Glomerular visceral epithelial cell (primary cell): Measurements from ENCODE around the gene GALNT2.

Experiments used
- DNase-seq: peaks from one replicate; pipeline ENCODE4 v3.0.0-alpha.2; 2016; ENCODE audit errors: extremely low spot score

The GALNT2 gene

DNA sequence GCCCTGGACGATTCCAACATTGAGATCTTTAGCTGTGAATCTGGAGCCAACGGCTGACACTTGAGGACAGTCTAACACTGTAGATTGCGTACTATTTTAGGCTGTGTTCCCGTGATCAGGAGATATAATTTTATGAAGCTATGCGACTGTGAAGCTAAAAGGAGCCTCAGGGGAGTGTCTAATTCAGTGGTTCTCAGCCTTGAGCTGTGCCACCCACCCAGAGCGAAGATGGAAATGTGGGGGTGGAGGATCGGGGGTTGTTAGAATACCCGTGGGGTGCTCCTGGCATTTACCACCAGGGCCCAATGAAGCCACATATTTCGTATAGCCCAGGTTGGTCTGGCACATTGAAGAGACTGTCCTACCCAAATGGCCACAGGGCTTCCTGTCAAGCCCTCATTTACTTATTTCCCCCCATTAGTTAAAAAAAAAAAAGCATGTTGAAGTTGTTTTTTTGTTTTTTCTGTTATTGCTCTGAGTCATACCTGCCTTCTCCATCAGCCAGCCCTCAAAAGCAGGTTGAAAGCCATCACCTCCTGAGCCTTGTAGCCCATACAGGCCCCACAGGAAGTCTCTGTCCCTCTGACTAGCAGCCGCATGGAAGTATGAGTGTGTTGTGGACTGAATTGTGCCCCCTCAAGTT, 141.7 kb downstream of the GALNT2 start:
- DNase-seq = no peak

DNA sequence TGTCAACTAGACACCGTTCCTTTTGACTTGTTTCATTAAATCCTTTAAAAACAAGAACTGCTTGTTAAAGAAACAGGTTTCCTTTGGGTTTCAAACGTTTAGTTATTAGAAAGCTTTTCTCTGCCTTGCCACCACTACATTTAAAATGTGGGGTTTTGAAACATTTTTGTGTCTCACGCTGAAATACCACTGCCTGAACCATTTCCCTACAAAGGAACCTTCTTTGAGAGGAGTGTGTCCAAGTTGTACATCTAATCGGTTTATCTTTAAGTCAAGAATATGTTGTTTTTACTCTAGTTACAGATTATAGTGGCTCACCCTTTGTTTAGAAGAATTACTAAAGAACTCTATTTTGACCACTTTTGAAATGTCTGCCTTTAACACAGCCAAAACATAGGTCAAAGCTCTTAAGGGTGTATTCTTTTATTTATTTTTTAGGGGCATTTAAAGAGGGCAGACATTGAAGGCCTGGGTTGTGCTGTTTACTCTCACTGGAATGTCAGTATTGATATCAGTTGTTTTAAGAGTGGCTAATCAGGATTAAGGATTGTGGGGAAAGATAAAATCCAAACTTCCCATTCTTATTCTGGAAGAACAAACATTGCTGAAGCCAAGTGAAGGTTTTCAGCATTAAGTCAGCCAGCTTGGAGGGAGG, 143.4 kb downstream of the GALNT2 start:
- DNase-seq = no peak

DNA sequence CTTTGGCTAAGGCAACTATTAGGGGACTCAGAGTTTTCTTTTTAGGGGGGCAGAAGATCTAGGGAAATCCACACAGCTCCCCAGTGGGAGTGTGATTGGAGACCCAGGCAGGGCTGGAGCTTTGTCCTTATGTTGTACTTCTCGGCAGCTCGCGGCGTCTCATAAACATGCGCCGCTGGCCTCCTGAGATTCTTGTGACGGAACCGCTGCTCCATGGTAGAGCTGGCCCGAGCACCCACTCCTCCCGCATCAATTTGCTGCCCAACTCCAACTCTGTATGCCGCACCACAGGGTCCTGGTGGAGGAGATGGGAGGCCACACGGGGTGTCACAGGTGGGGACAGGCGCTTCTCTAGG, 143.9 kb downstream of the GALNT2 start:
- DNase-seq = no peak

DNA sequence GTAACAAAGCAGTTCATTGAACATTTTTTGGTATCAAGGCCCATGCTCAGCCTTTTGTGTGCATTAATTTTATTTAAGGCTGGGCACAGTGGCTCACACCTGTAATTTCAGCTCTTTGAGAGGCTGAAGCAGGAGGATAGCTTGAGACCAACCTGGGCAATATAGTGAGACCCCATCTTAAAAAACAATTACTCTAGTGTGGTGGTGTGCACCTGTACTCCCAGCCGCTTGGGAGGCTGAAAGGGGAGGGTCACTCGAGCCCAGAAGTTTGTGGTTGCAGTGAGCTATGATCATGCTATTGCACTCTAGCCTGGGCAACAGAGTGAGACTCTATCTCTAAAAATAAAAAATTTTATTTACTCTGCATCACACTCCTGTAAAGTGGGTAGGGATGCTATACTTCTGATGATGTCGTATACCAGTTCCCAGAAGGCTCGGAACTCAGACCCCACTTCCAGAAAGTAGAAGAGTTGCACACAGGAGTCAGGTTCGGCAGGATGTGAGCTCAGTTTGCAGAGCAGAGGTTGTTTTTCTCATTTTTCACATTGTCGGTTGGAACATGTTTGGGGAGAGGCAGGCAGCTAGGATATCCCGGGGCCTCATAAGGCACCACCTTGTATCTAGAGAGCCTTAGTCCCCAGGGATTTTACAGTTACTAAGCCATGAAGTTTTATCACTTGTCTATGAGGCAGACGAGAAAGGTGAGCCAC, 144.6 kb downstream of the GALNT2 start:
- no peak for DNase-seq

DNA sequence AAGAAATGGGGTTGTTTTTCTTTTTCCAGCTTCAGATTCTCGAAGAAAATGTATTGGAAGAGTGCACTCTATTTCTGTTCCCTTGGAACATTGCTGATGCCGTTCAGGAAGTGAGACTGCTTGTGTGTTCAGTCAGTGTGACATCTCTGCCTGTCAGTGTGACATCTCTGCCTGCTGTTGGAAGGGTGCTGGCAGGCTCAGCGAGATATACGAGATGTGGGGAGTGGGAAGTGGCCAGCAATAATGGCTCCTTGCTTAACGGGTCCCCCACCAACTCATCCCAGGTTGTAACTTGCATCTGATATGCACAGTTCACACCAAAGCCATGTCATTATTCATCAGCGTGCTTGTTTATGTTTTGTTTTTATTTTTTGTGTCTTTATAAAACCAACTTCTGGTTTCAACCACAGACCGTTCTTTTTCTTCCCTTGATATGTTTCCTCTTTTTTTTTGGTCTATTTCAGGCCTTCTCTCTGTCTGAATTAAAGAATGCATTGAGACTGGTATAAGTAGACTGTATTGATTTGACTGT, 145.4 kb downstream of the GALNT2 start:
- DNase-seq = no peak

DNA sequence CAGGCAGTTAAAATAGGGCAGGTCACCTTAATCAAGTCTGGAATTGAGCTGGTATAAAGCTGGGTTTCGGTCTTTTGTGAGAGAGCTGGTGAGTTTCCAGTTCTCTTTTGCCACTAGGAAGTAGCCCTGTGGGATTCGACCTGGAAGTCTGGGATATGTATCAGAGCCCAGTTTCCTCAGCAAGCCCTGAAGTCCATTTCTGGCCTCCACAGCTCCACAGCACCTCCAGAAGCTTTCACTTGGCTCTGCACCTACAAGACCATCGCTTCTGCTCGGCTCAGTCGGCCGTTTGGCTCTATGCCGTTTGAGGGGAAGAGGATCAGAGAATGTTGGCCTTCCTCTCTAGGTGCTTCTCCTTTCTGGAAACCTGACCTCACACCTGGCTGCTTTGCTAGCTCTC, 148.0 kb downstream of the GALNT2 start:
- DNase-seq = peak; percentile 22

DNA sequence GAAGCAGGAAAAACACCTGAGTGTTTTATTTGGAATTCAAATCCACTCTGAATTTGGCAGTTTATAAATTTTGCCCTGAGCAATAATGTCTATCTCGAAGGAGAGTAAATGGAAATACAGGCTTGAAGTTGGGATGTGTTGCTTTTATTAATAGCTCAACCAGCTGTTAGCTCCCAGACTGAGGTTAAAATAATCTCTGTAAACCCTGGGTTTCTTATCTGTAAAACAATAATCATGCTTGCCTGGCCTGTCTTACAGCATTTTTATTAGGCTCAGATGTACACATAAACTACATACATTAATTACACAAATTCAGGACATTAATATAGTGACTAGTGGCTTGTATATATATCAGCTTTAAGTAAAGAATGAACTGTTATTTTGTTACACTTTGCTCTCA, 148.5 kb downstream of the GALNT2 start:
- no peak for DNase-seq

DNA sequence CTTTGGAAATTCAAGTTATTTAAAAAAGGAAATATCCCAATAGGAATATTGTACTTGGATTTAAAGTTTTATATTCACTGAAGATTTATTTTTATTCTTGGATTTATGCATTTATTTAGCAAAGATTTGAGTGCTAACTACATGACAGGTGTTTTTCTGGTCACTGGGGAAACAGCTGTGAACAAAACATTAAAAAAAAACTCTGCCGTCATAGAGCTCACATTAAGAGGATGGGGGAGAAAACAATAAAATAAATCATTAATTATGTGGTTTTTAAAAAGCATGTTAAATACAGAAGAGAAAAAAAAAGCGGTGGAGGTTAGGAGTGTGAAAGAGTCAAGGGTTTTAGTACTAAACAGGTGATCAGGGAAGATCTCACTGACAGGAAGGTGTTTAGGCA, 149.9 kb downstream of the GALNT2 start:
- no peak for DNase-seq

DNA sequence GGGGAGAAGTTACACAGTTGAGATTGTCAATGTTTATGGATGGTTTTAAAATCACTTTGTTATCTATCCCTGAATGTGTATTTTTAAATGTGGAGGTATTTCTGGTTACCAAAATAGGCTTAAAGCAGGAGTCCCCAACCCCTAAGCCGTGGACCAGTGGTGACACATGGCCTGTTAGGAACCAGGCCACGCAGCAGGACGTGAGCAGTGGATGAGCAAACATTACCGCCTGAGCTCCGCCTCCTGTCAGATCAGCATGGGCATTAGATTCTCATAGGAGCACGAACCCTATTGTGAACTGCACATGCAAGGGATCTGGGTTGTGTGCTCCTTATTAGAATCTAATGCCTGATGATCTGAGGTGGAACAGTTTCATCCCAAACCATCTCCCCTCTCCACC, 151.6 kb downstream of the GALNT2 start:
- DNase-seq = no peak

DNA sequence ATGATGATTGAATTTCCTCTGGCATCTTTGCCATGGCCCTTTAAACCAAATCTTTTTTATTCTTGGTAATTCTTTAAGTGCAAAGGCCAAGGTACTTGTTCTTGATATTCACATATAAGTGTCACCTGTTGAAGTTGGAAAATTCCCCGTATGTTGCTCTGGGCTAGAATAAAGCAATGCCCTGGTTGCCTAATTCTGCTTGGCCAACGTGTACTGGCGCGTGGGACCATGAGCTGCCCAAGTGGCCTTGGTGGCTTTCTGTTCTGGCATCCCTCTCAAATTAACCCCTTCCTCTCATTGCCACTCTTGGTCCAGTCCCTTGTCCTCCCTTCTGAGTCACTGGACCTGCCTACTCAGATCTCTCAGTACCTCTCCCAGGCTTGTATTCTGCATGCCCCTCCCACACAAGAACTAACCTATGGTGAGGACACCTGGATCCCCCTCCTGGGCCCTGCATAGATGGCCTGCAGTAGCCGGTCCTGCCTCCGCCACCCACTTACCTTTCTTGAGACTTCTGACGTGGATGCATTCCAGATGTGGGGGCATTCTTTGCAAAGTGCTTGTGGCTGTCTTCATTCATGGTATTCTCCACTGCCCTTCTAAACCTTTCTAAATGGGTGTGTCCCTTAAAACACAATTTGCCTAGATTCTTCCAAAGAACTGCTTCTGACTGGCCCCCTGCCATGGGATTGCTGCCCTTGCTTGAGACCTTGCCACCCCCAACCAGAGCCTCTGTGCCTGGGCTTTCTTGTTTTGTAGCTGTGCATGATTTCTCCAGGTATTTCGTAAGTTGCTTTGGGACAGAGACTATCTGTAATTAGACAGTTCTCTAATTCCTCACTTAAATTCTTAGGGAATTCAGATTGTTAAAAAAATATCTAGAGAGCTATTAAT, 152.4 kb downstream of the GALNT2 start:
- DNase-seq = no peak

DNA sequence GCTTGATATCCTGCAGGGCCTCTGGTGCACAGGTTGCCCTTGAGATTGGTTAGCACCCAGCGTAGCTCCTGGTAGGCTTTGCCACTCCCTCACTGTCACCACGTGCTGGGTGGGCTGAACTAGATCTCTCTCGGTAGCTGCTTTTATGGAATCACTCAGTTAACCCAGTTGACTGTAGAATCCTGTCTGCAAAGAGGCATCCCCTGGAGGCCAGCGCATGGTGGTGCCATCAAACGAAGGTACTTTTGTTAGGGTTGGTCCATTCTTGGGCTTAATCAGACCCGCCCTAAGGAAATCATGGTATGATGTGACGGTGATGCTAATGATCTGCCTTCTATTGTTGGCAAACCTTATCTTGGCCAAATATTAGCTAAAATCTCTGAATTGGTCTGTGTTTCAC, 153.4 kb downstream of the GALNT2 start:
- DNase-seq = no peak

DNA sequence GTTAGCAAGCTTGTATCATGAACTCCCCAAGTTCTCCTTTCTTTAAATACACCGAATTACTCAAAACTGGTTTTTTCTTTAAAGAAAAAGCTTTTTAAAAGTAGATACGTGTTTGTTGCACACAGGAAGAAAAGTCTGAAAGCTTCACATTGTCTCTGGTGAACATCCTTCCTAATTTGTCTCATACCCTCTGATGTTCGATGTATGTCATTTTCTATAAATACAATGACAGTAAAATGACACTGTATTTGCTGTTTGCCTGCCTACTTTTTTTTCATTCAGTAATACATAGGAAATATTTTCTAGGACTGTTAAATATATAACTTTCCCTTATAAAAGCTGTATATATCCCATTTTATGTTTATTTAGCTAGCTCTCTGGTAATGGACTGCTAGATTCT, 153.9 kb downstream of the GALNT2 start:
- no peak for DNase-seq

DNA sequence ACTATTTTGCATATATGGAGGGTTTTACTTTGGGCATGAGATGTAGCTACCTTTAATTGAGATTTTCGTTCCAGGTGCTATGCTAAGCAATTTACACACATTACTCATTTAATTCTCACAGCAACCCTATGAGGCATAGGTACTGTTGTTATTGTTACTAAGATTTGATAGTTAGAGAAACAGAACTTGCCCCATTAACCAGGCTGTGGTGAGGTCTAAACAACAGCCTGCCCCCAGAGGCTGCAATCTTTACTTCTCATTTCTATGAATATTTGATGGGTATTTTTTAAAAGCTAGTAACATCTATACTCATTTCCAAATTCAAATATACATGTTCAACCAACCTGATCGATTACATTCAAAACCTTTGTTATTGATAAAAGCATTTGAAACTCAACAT, 155.6 kb downstream of the GALNT2 start:
- no peak for DNase-seq

DNA sequence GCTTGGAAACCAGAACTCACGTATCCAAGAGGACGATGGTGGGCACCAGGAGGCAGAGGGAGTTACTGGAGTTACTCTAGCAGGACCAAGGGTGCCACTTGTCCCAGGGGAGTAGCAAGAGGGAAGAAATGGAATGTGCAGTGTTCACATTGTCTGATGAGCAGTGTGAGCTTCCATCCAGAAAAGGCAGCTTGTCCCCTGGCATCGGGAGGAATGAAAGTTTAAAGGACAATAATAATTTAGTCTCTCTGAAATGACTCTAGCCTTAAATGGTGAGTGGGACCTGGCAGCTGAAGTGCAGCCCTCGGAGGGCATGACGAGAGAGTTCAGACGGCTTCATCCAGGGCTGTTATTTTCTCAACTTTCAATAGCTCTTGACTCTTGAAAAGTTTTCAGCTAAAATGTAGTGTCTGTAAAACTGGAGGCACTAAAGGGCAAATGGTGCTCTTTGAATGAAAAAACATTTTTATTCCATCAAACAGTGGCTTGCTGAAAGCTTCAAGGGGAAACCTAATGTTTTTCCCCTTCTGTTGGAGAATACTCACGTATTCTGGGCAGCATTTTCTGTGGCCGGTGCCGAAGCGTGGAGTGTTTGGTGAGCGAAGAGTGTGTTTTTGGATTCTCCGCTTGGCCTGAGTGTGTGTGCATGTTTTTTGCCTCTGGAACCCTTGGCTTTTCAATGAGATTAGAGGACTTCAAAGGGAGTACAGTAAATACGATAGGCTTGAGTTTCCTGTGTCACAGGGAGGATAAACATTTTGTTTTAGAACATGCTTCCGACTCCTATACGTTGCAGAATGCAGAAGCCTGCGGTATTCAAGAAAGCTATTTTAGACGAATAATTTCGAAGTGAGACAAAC, 157.3 kb downstream of the GALNT2 start:
- no peak for DNase-seq

DNA sequence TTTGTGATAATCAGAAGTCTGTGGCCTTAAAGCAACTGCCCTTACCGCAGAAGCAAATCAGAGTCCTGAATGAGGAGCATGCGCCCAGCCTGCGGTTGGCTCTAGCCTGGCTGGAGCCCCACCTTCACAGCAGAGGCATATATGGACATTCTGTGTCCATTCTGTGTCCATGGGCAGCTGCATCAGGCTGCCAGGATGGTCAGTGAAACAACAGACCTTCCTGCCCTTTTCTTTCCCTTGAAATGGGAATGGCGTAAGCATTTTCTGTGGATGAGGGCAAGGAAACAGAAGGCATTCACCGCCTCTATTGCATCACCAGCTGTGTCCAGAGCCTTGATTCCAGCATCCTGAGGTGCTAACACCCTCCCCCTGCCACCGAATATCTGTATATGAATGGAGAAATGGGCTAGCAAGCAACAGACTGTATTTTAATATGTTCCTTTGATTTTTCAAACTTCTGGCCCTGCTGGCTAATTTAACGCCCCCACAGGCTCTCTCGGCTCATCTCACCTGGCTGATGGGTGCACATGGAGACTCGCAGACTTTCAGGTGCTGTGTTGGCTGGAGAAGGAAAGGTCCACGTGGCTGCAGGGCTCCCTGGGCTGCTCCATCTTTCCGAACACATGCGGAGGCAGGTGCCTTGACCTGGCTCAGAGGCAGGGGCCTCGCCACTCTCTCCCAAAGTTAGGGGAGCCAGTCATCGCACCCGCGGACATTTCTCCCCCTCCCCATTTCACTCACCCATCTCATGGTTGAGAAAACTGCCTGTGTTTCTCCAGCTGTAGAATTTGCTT, 159.2 kb downstream of the GALNT2 start:
- DNase-seq = no peak

DNA sequence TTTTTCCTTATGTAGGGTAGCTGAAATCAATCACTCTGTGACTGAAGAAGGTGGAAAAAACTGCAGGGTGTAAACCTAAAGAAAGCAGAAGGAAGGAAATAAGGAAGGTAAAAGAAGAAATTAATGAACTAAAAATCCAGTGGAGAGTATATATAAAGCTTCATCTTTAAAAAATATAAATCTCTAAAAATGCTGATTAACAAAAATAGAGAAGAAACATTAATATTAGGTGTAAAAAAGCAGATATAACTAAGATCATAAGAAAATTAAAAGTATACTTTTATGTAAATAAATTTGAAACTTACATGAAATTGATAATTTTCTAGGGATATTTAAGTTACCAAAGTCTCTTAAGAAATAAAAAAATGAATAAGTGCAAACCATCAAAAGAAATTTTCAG, 159.8 kb downstream of the GALNT2 start:
- DNase-seq = no peak

DNA sequence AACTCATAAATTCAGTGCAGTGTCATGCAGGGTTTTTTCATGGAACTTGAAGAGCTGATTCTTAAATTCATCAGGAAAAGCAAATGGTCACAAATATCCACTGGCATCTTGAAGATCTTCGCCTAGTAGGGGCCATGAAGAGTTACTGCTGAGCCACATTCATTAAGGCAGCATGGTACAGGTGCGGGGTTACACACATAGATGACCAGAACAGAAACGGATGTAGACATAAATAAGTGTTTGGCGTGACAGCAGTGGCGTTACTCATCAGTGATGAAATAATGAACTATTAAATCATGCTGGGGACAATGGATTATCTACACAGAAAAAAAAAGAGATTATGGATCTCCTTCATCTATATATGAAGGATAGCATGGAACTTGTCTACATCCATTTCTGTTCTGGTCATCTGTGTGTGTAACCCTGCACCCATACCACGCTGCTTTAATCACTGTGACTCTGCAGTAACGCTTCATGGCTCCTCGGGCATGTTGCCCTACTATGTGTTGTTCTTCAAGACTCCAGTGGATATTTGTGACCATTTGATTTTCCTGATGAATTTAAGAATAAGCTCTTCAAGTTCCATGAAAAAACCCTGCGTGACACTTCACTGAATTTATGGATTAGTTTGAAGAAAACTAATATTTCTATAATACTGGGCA, 161.3 kb downstream of the GALNT2 start:
- no peak for DNase-seq

DNA sequence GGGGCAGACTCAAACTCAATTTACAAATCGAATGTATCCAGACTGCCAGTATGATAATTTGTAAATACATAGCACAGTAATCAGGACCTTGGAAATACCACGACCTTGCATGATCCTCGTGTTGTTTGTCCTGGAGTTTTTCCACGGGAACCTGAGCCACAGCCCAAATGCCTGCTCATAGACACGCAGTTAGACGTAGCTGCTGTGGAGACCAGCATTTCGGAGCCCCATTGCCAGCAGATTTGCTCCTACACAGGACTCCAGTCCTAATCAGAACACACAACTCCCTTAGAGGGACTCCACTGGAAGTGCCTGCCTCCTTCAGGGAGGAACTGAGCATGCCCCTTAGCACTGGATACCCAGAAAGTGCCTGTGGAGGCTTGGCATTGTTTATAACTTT, 163.2 kb downstream of the GALNT2 start:
- DNase-seq = no peak

DNA sequence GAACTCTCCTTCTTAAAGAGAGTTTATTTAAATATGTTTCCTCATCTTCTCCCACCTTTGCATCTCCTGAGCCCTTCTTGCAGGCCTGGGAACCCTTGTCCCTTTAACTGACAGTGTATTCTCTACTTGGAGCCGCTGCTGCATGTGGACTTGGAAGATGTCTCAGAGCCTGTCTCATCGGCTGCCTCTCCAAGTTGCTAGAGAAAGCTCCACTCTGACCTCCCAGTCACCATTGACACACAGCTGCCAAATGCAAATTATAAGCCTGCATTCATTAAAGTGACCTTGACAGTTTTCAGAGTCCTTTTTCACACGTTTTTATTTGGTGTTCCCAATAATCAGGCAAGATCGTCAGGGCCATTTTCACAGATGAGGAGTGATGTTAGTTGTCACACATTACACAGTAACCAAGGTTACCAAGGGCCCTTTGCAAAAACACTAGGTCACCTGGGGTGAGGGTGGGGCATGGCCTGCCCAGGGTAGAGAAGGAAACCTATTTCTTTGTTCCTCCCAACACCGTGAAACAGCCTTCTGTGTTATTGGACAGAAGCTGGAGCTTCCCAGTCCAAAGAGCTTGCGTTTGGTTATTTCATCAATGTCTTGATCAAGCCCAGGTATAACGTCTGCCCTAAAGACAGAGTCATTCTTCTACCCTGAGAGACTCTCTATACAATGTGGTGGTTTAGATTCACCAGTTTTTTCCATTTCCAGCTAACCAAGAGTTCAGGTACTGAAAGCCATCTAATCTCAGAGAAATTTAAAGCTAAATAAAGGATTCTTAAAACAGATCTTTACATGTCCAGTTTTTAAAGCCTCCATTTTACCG, 164.1 kb downstream of the GALNT2 start:
- no peak for DNase-seq
